HFF-Myc (cell line): Measurements from ENCODE around the gene CASP9.
"Not testable (repeated sequence)": the region's sequence is repeated elsewhere in the genome, so short reads cannot be mapped to it uniquely, and the experiment has no call there.

ENCODE experiments used
- DNase-seq: peaks from one replicate; pipeline ENCODE4 v3.0.0-alpha.2; 2011; ENCODE audit warnings: low read depth; ENCODE audit errors: extremely low read depth
- H3K4me3 ChIP-seq: replicated peaks from 2 replicates; pipeline ENCODE4 v1.5.1; 2011; ENCODE audit warnings: low read depth, mild to moderate bottlenecking, control low read depth, low read length
- CTCF ChIP-seq: IDR thresholded peaks from 2 replicates; pipeline ENCODE4 v1.5.1; 2012; ENCODE audit warnings: mild to moderate bottlenecking, low read depth, low read length, control low read depth; ENCODE audit errors: missing control alignments

CASP9 gene

GRCh38 chr1:15488371-15488770 lies 35.6 kb downstream of the CASP9 start:
- DNase-seq, result no peak
- no peak overlapping the region for H3K4me3 ChIP-seq
- TF ChIP-seq CTCF, result no peak

- DNase-seq, H3K4me3 ChIP-seq: not testable (repeated sequence)
Measured at GRCh38 chr1:15486844-15487610, 37.0 kb downstream of the CASP9 start.

- TF ChIP-seq CTCF, result no peak
- DNase-seq, result no peak
- no peak overlapping the region for H3K4me3 ChIP-seq
Measured at GRCh38 chr1:15485636-15486035, 38.4 kb downstream of the CASP9 start.

- DNase-seq, H3K4me3 ChIP-seq: not testable (repeated sequence)
Measured at GRCh38 chr1:15484443-15484842, 39.6 kb downstream of the CASP9 start.

- no peak for TF ChIP-seq CTCF
- no peak overlapping the region for H3K4me3 ChIP-seq
- DNase-seq, result no peak
Measured at GRCh38 chr1:15483971-15484370, 40.0 kb downstream of the CASP9 start.

- not testable (repeated sequence) for DNase-seq, H3K4me3 ChIP-seq
Measured at GRCh38 chr1:15482983-15483543, 41.0 kb downstream of the CASP9 start.

GRCh38 chr1:15482455-15482854 lies 41.6 kb downstream of the CASP9 start:
- DNase-seq, H3K4me3 ChIP-seq: not testable (repeated sequence)

GRCh38 chr1:15479654-15480347 lies 44.2 kb downstream of the CASP9 start:
- TF ChIP-seq CTCF, result no peak
- H3K4me3 ChIP-seq, result no peak overlapping the region
- DNase-seq, result no peak
